ENCODE data around the gene ZNF683. TPM values are rescaled to one million over a fixed set of nuclear protein-coding genes. Genes with fewer than 3 reads are reported as not detected.

Gene ZNF683
- total and polyA plus RNA-seq, 9 of the 15 experiments (the other 6 are each of a cell fraction or from before 2014, with no cell fraction given), result not detected

GRCh38 chr1:26345718-26346117, 26.8 kb downstream of the ZNF683 start:
- in situ Hi-C loops (cut with MboI), result no loop called here
- BruUV-seq (replicated peaks), result no TSS peak
- Histone ChIP-seq H3K79me2 (ENCODE audit: control insufficient read depth, insufficient read depth, low read length) (no peaks in the 10 kb centered on the region), H3K9me1 (ENCODE audit: control insufficient read depth, insufficient read depth, low read length) (no peaks in the 10 kb centered on the region), H3K4me2 (ENCODE audit: insufficient read depth, low read length) (no peak overlapping the region), H3K9ac (ENCODE audit: insufficient read depth in 1 of 2, low read depth in 2 of 2, low read length in 2 of 2) (peak overlapping the region in 1 of 2 experiments; percentile 31; a peak in 2 of 4 replicates), H3K27ac (ENCODE audit: extremely low read depth, low read depth, low read length) (no peak overlapping the region), H3K36me3 (ENCODE audit: control insufficient read depth, insufficient read depth, low read length) (no peaks in the 10 kb centered on the region), H3K27me3 (ENCODE audit: control insufficient read depth in 2 of 2, insufficient read depth in 2 of 2, low read length in 2 of 2) (no peaks in the 10 kb centered on the region), H3K4me3 (no peak overlapping the region), H3K4me1 (replicated peaks in 1 of 2; ENCODE audit: control insufficient read depth in 2 of 2, insufficient read depth in 2 of 2, low read length in 2 of 2) (peaks cover 8 to 20% of the 10 kb centered on the region in 2 experiments), H4K20me1 (replicated peaks; ENCODE audit: control insufficient read depth, insufficient read depth, low read length) (no peaks in the 10 kb centered on the region), H2AFZ (ENCODE audit: low read depth, low read length) (no peak overlapping the region), H3K9me3 (replicated peaks; ENCODE audit: control insufficient read depth, insufficient read depth, low read depth, low read length) (no peaks in the 10 kb centered on the region)
- DNase-seq (ENCODE audit: extremely low read depth in 1 of 4, low spot score in 3 of 4) (no peak), FAIRE-seq (no peak), ATAC-seq (peak; percentile 21; the same call in 1 of the 3 replicates)
- intact Hi-C loops (cut with micrococcal nuclease), result no loop called here
- ChIA-PET CTCF (ENCODE audit: low intra/inter-chr PET ratio) (no interaction called here), POLR2A (interaction anchor here (1.4 to 4.0 kb wide), 2 partner anchors 8 to 17 kb away, joined by 3 to 24 read pairs; no protein-coding TSS in a partner anchor)
- WGBS (ENCODE audit: insufficient coverage, low coverage, missing lambda C conversion rate), result 56% methylated on average over 15 of the region's 15 CpGs
- no peak for TF ChIP-seq ELF4 (CRISPR knock-in tag; IDR thresholded peaks at IDR 0.05)

GRCh38 chr1:26344147-26344920, 28.2 kb downstream of the ZNF683 start:
- 61% methylated on average over 14 of the region's 15 CpGs for WGBS (ENCODE audit: insufficient coverage, low coverage, missing lambda C conversion rate)
- ATAC-seq (peak; percentile 45; the same call in 2 of the 3 replicates), DNase-seq (ENCODE audit: extremely low read depth in 1 of 4, low spot score in 3 of 4) (peak in 1 of 4 experiments; percentile 39), FAIRE-seq (no peak)
- no peaks in the 10 kb centered on the region for H3K79me2 ChIP-seq (ENCODE audit: control insufficient read depth, insufficient read depth, low read length)
- H3K27ac ChIP-seq (ENCODE audit: extremely low read depth, low read depth, low read length), result no peak overlapping the region
- H3K4me3 ChIP-seq, result no peak overlapping the region
- H2AFZ ChIP-seq (ENCODE audit: low read depth, low read length), result no peak overlapping the region
- BruUV-seq (replicated peaks), result no TSS peak
- peaks cover 4 to 18% of the 10 kb centered on the region in 2 experiments; a peak in 3 of 5 replicates for H3K4me1 ChIP-seq (replicated peaks in 1 of 2; ENCODE audit: control insufficient read depth in 2 of 2, insufficient read depth in 2 of 2, low read length in 2 of 2)
- H3K9me3 ChIP-seq (replicated peaks; ENCODE audit: control insufficient read depth, insufficient read depth, low read depth, low read length), result no peaks in the 10 kb centered on the region
- ChIA-PET POLR2A (interaction anchor here (1.1 kb wide), 1 partner anchor 24 kb away, joined by 3 read pairs; no protein-coding TSS in a partner anchor), CTCF (ENCODE audit: low intra/inter-chr PET ratio) (no interaction called here)
- H3K4me2 ChIP-seq (ENCODE audit: insufficient read depth, low read length), result no peak overlapping the region
- intact Hi-C loops (cut with micrococcal nuclease), result no loop called here
- no peaks in the 10 kb centered on the region for H3K36me3 ChIP-seq (ENCODE audit: control insufficient read depth, insufficient read depth, low read length)
- in situ Hi-C loops (cut with MboI), result no loop called here
- no peak overlapping the region for H3K9ac ChIP-seq (ENCODE audit: insufficient read depth in 1 of 2, low read depth in 2 of 2, low read length in 2 of 2)
- H3K27me3 ChIP-seq (ENCODE audit: control insufficient read depth in 2 of 2, insufficient read depth in 2 of 2, low read length in 2 of 2), result no peaks in the 10 kb centered on the region
- no peaks in the 10 kb centered on the region for H4K20me1 ChIP-seq (replicated peaks; ENCODE audit: control insufficient read depth, insufficient read depth, low read length)
- no peaks in the 10 kb centered on the region for H3K9me1 ChIP-seq (ENCODE audit: control insufficient read depth, insufficient read depth, low read length)
- no peak for TF ChIP-seq EP300 (IDR thresholded peaks at IDR 0.05; ENCODE audit: low read length)
- TF ChIP-seq SUPT5H (IDR thresholded peaks at IDR 0.05), result no peak
- TF ChIP-seq TOE1 (IDR thresholded peaks at IDR 0.05; ENCODE audit: borderline replicate concordance), result no peak
- no peak for TF ChIP-seq TOE1 (CRISPR knock-in tag; IDR thresholded peaks at IDR 0.05; ENCODE audit: borderline replicate concordance, low read depth)
- no peak for TF ChIP-seq TEAD4 (IDR thresholded peaks at IDR 0.05; ENCODE audit: low read length)
- no peak for TF ChIP-seq TEAD4 (CRISPR knock-in tag; IDR thresholded peaks at IDR 0.05; ENCODE audit: borderline replicate concordance)
- no peak for TF ChIP-seq ATF4 (CRISPR knock-in tag; IDR thresholded peaks at IDR 0.05)
- TF ChIP-seq JUNB (CRISPR knock-in tag; conservative IDR thresholded peaks at IDR 0.05), result no peak
- no peak for TF ChIP-seq RBM39 (optimal IDR thresholded peaks at IDR 0.05; ENCODE audit: low read depth, low read length)
- TF ChIP-seq TRIM25 (IDR thresholded peaks at IDR 0.05; ENCODE audit: borderline replicate concordance), result no peak
- no peak for TF ChIP-seq HNRNPLL (IDR thresholded peaks at IDR 0.05; ENCODE audit: low read depth, low read length, poor library complexity, severe bottlenecking)
- TF ChIP-seq RAD51 (IDR thresholded peaks at IDR 0.05; ENCODE audit: borderline replicate concordance, low read depth), result no peak
